Gastrocnemius medialis (tissue), 4 donors: ENCODE measurements around the gene METTL5. TPM values are rescaled to one million over a fixed set of nuclear protein-coding genes. Genes with fewer than 3 reads are reported as not detected.

ENCODE experiments used
- ATAC-seq, 2 donors: fragments of 150-250 bp; one replicate each; pipeline ENCODE4 v1.9.1; 2016
- DNase-seq, 2 donors: peaks; one replicate each; pipeline ENCODE4 v3.0.0-alpha.2; 2019
- H3K27ac ChIP-seq, 4 donors: fragments of 200-600 bp; sonication (generic); 1 replicate in 1 of 4; 2 replicates in 3 of 4; pipeline ENCODE4 v1.5.1; 2016 to 2018; ENCODE audit warnings: mild to moderate bottlenecking in 2 of 4, moderate library complexity in 1 of 4
- H3K27me3 ChIP-seq, 3 donors: fragments of 200-600 bp; sonication (generic) in 2 of 3; 1 replicate in 1 of 3; 2 replicates in 2 of 3; pipeline versions ENCODE4 v1.5.1 to v1.6.0; 2016 to 2019; ENCODE audit warnings: mild to moderate bottlenecking in 1 of 3, moderate library complexity in 1 of 3
- H3K36me3 ChIP-seq, 2 donors: fragments of 200-600 bp; sonication (generic) in 1 of 2; one replicate each; pipeline ENCODE4 v1.5.1; 2017 to 2018
- H3K4me1 ChIP-seq, 2 donors: fragments of 200-600 bp; sonication (generic) in 1 of 2; one replicate each; pipeline ENCODE4 v1.5.1; 2016 to 2017; ENCODE audit warnings: mild to moderate bottlenecking in 2 of 2
- H3K4me3 ChIP-seq, 4 donors: fragments of 200-600 bp; sonication (generic) in 3 of 4; 1 replicate in 1 of 4; 2 replicates in 3 of 4; pipeline ENCODE4 v1.5.1; 2016 to 2019; ENCODE audit warnings: mild to moderate bottlenecking in 2 of 4
- H3K9me3 ChIP-seq, 3 donors: fragments of 200-600 bp; sonication (generic) in 2 of 3; 1 replicate in 1 of 3; 2 replicates in 2 of 3; pipeline ENCODE4 v1.5.1; 2016 to 2019
- CTCF ChIP-seq, 5 experiments: fragments of 450-650 bp in 3 of 5; fragments of 200-600 bp in 2 of 5; sonication (generic) in 2 of 5; IDR thresholded peaks in 4 of 5; conservative IDR thresholded peaks in 1 of 5; 1 replicate in 4 of 5; 2 replicates in 1 of 5; pipeline ENCODE4 v1.5.1; 2016 to 2019; ENCODE audit warnings: antibody characterized with exemption in 5 of 5, mild to moderate bottlenecking in 3 of 5, moderate library complexity in 3 of 5
- POLR2A ChIP-seq, 2 donors: fragments of 450-650 bp; IDR thresholded peaks; one replicate each; pipeline ENCODE4 v1.6.1; 2017; ENCODE audit warnings: antibody characterized with exemption in 2 of 2, mild to moderate bottlenecking in 2 of 2, moderate library complexity in 2 of 2
- in situ Hi-C, 4 donors: fragments of 200-750 bp; cut with MboI; loops; one replicate each; pipeline versions ENCODE4 v1.15.0 to v1.8.0; 2017; ENCODE audit warnings: low sequenced_read_pairs in 4 of 4
- intact Hi-C: fragments of 100-400 bp; cut with DNase I; formaldehyde crosslinking; loops from one replicate; pipeline ENCODE4 v1.15.1; 2023; ENCODE audit warnings: low total_unique reads
- total RNA-seq, 4 donors: library from RNA; depleted of rRNA; stranded (reverse); fragments of >200 nt; gene quantifications; one replicate each; pipeline versions ENCODE4 v1.1.0 to v1.2.3, GENCODE V29; 2016

Gene METTL5
- total RNA-seq, 4 donors from 2014 or later: 24.8 to 63.7 (median 40.9) TPM

GRCh38 chr2:169828141-169828811, 3.6 kb upstream of the METTL5 start:
- Histone ChIP-seq H3K4me1 (peaks cover 51 to 59% of the 10 kb centered on the region in 2 donors), H3K27me3 (no peaks in the 10 kb centered on the region), H3K27ac (peak overlapping the region; percentile 97 to 98 (median 98)), H3K9me3 (no peaks in the 10 kb centered on the region), H3K36me3 (no peaks in the 10 kb centered on the region), H3K4me3 (peak overlapping the region; percentile 84 to 99 (median 90))
- peak; percentile 59 to 64 for DNase-seq
- ATAC-seq: peak; percentile 49 to 66
- intact Hi-C loops (loop anchor here (5.0 to 10.0 kb wide), 3 partner anchors 49 to 313 kb away; partner anchors contain the start of gene PPIG), in situ Hi-C loops (loop anchor here in 1 of 4 donors (10.0 kb wide), 1 partner anchor 97 kb away; no protein-coding TSS in a partner anchor)
- TF ChIP-seq POLR2A (IDR thresholded peaks at IDR 0.05): peak; percentile 56 to 65
- TF ChIP-seq CTCF (IDR thresholded peaks at IDR 0.05 in 4 of 5, conservative IDR thresholded peaks at IDR 0.05 in 1 of 5): no peak

GRCh38 chr2:169827272-169828140, 2.8 kb upstream of the METTL5 start, which contains the start of gene UBR3:
TSS of gene UBR3 (plus strand) at chr2:169827454. CDS start at chr2:169827508, 54 bp downstream.
- intact Hi-C loops: loop anchor here (5.0 to 10.0 kb wide), 3 partner anchors 50 to 313 kb away; partner anchors contain the start of gene PPIG
- DNase-seq (peak; percentile 91 to 92), ATAC-seq (peak; percentile 71 to 77)
- no peaks in the 10 kb centered on the region for H3K27me3 ChIP-seq
- in situ Hi-C loops: loop anchor here in 1 of 4 donors (10.0 kb wide), 1 partner anchor 97 kb away; no protein-coding TSS in a partner anchor
- H3K9me3 ChIP-seq: no peaks in the 10 kb centered on the region
- TF ChIP-seq POLR2A (IDR thresholded peaks at IDR 0.05) (peak; percentile 89 to 90), CTCF (IDR thresholded peaks at IDR 0.05 in 4 of 5, conservative IDR thresholded peaks at IDR 0.05 in 1 of 5) (peak in 1 of 5 experiments; percentile 27)
- H3K36me3 ChIP-seq: no peaks in the 10 kb centered on the region
- peaks cover 58 to 60% of the 10 kb centered on the region in 2 donors for H3K4me1 ChIP-seq
- H3K27ac ChIP-seq: peak within 1 kb of the TSS; percentile 97 to 98 (median 98)
- H3K4me3 ChIP-seq: peak within 1 kb of the TSS; percentile 84 to 99 (median 90)

GRCh38 chr2:169823996-169824372, 721 bp downstream of the METTL5 start:
- H3K36me3 ChIP-seq: peaks cover 0 to 15% of the 10 kb centered on the region in 2 donors
- no peak for TF ChIP-seq CTCF (IDR thresholded peaks at IDR 0.05 in 4 of 5, conservative IDR thresholded peaks at IDR 0.05 in 1 of 5)
- TF ChIP-seq POLR2A (IDR thresholded peaks at IDR 0.05): no peak
- DNase-seq (no peak), ATAC-seq (no peak)
- no peaks in the 10 kb centered on the region for H3K9me3 ChIP-seq
- intact Hi-C loops: loop anchor here (1.0 to 10.0 kb wide), 5 partner anchors 25 to 309 kb away; partner anchors contain the start of genes PPIG and SSB
- H3K27me3 ChIP-seq: no peaks in the 10 kb centered on the region
- peak overlapping the region; percentile 72 to 90 (median 74) for H3K4me3 ChIP-seq
- in situ Hi-C loops: loop anchor here (5.0 to 10.0 kb wide), 3 partner anchors 101 to 108 kb away; no protein-coding TSS in a partner anchor
- H3K27ac ChIP-seq: peak overlapping the region; percentile 85 to 97 (median 94)
- H3K4me1 ChIP-seq: peaks cover 39 to 43% of the 10 kb centered on the region in 2 donors

GRCh38 chr2:169822785-169823392, 1.8 kb downstream of the METTL5 start:
- in situ Hi-C loops: loop anchor here (5.0 to 10.0 kb wide), 3 partner anchors 102 to 109 kb away; no protein-coding TSS in a partner anchor
- no peak for ATAC-seq
- H3K36me3 ChIP-seq: peaks cover 0 to 22% of the 10 kb centered on the region in 2 donors
- peak overlapping the region; percentile 85 to 97 (median 94) for H3K27ac ChIP-seq
- no peaks in the 10 kb centered on the region for H3K27me3 ChIP-seq
- DNase-seq: no peak
- peaks cover 38% of the 10 kb centered on the region in 2 donors for H3K4me1 ChIP-seq
- TF ChIP-seq POLR2A (IDR thresholded peaks at IDR 0.05): no peak
- no peak for TF ChIP-seq CTCF (IDR thresholded peaks at IDR 0.05 in 4 of 5, conservative IDR thresholded peaks at IDR 0.05 in 1 of 5)
- intact Hi-C loops: loop anchor here (10.0 kb wide), 2 partner anchors 238 to 308 kb away; partner anchors contain the start of gene PPIG
- H3K9me3 ChIP-seq: no peaks in the 10 kb centered on the region
- H3K4me3 ChIP-seq: no peak overlapping the region
